DMS53 treated with DMSO at 0.1 percent for 48 hours (cell line): ENCODE data around the gene RTL3.
"Not testable (repeated sequence)": the region's sequence is repeated elsewhere in the genome, so short reads cannot be mapped to it uniquely, and the experiment has no call there.

Experiments used
- DNase-seq: peaks from one replicate; lab custom pipeline; 2025; ENCODE audit not compliant: unreplicated experiment; lab: John Stamatoyannopoulos, UW

The RTL3 gene, protein sequence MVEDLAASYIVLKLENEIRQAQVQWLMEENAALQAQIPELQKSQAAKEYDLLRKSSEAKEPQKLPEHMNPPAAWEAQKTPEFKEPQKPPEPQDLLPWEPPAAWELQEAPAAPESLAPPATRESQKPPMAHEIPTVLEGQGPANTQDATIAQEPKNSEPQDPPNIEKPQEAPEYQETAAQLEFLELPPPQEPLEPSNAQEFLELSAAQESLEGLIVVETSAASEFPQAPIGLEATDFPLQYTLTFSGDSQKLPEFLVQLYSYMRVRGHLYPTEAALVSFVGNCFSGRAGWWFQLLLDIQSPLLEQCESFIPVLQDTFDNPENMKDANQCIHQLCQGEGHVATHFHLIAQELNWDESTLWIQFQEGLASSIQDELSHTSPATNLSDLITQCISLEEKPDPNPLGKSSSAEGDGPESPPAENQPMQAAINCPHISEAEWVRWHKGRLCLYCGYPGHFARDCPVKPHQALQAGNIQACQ

DNA sequence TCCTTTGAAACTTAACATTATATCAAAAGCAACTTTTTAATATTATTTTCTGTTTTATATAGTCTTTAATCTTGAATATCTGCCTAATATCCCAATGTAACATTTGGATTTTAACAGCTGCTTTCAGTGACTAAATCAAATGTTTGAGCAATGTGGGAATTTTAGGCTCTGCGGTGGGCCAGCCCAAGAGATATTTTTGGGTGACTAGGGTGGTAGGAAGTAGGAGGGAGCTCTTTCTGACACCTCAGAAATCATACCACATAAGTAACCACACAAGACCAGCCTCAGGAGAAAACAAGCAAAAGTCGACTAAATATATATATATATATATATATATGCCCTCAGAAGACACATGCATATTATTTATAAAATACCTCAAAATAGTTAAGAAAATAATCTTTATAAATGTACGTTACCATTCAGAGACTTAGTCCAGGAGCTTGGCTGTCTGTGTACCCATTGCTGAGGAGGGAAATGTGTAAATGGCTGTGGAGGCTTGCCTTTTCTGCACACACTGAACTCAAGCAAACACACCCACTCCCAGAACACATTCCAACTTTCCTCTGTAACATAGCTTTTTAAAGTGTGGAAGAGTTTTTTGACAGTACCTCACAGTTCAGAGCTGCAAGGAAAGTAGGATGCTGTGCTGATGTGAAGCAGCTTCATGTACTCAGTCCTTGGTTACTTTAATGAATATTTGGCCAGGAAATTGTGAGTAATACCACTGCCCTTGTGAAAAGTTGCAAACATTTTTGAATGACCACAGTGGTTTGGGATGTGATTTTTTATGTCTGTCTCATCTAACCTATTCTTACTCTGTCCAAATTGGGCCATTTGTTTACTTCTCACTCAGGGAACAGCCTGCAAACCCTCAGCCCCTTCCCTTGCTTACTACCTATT, at the start of gene RTL3:
TSS of gene RTL3 (minus strand) at position 484 of the 900 bp plus-strand sequence. CDS start 908 bp downstream, outside the sequence.
- DNase-seq = no peak

- no peak for DNase-seq
These were observed 49.7 kb upstream of the RTL3 start for GRCh38 chrX:78708816-78709215.

DNA sequence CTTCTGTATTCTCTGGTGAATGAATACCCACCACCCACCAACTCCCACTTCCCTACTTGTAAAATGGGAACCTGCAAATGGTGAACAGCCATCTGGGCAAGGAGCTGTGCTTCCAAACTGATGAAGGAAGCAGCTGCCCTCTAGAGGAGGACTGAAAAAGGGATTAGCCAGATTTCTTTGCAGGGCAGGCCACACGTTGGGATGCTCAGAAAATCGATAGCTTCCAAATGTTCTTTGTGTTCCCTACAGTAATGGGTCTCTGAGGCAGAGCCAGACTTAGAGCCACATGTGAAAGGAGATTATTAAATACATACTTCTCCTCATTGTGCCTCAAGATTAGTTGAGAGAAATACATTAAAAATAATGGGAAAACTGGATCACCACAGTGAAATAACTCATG, 49.1 kb upstream of the RTL3 start:
- DNase-seq = no peak

- no peak for DNase-seq
These were observed 46.9 kb upstream of the RTL3 start for GRCh38 chrX:78706071-78706470.

GRCh38 chrX:78693536-78693935, 34.4 kb upstream of the RTL3 start:
- DNase-seq = no peak

DNA sequence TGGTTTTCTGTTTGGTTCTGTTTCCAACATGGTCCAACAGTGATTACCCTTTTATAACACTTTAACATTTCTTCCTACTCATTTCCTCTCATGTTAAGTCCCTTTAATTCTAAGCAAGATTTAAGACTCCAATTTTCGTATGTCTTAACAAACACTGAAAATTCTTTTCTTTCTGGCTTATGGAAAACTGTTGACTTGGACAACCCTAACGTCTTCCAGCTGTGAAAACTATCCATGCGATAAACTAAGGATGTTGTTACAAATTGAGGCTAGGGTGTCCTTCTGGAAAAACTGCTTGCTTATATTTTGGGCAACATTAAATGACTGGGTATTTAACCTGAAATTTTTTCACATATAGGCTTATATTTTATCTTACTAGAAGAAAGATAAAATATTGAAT, 33.9 kb upstream of the RTL3 start:
- no peak for DNase-seq

DNA sequence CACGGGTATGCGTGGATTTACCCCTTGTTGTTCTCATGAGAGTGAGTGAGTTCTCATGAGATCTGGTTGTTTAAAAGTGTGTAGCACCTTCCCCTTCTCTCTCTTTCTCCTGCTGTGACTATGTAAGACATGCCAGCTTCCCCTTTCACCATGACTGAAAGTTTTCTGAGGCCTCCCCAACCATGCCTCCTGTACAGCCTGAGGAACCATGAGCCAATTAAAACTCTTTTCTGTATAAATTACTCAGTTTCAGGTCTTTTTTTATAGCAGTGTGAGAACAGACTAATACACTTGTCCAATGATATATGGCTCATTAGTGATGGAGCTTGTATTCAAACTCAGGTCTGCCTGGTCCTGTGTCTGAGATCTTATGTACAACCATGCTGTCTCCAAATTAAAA, 28.5 kb upstream of the RTL3 start:
- no peak for DNase-seq

DNA sequence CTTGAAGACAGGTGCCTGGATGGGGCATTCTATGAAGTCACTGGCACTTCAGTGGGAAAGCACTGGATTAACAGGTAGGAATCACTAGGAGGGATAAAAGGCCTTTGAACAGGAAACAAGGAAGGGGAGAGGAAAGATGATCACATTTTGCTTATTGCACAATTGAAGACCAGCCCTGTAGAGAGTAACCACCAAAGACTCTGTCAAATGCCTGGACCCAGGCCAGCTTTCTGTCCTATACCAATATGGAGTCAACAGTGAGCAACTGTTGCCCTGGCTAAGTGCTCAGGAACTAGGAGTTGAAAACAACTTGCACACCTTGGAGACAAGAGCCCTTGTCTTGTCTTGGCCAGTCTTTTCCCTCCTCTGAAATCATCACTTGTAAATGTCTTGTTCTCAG, 14.1 kb upstream of the RTL3 start:
- DNase-seq = no peak

GRCh38 chrX:78665342-78665741, 6.2 kb upstream of the RTL3 start:
- DNase-seq = no peak

GRCh38 chrX:78661836-78662235, 2.7 kb upstream of the RTL3 start:
- no peak for DNase-seq

DNA sequence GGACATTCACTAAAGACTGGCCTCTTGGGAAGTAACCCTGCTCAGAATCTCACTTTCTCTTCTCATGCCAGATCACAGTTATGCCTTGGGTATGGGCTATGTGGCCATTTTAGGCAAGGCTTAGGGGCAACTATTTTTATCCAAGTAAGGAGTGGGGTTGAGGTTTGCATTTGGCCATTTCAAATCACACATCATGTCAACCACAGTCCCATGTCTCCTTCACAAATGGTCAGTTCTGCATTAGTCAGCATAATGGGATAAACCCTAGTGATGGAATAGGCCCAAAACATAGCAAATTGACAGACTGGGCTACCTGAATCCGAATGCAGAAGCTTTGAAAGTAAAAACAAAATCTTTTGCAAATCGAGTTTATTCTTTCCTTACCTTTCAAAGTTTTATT, 827 bp upstream of the RTL3 start:
- DNase-seq = no peak

GRCh38 chrX:78658414-78658813, 714 bp downstream of the RTL3 start:
- no peak for DNase-seq

GRCh38 chrX:78655642-78656041, 3.5 kb downstream of the RTL3 start:
- no peak for DNase-seq

- no peak for DNase-seq
These were observed 5.9 kb downstream of the RTL3 start for GRCh38 chrX:78653118-78653822.

GRCh38 chrX:78650906-78651437, 8.2 kb downstream of the RTL3 start:
- no peak for DNase-seq

GRCh38 chrX:78643874-78644273, 15.3 kb downstream of the RTL3 start:
- no peak for DNase-seq

DNA sequence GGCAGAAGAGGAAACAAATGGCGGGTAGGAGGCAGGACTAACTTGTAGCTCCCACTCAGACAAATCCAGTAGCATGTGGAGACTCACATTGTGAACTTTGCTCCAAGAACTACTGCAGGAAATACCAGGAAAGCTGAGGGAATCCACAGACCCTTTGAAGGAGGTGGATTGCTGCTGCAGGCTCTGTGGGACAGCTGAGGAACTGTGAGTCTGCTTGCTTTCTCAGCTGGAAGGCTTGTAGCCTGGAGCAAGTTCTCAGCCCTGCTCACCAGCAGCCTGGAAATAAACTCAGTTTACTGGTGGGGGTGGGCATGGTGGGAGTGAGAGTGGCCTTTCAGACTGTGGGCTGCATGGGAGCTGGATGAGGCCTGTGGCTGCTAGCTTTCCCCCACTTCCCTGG, 16.0 kb downstream of the RTL3 start:
- DNase-seq = no peak

GRCh38 chrX:78636096-78636495, 23.0 kb downstream of the RTL3 start:
- DNase-seq = not testable (repeated sequence)

- DNase-seq = no peak
These were observed 33.9 kb downstream of the RTL3 start for GRCh38 chrX:78624962-78625909.

- DNase-seq = no peak
These were observed 34.7 kb downstream of the RTL3 start for GRCh38 chrX:78624426-78624825.
